ENCODE results near the gene ZNF132.
A peak's percentile ranks its signal among the peaks of the same experiment; 100 is the strongest.
"Not testable (repeated sequence)": the region's sequence is repeated elsewhere in the genome, so short reads cannot be mapped to it uniquely, and the experiment has no call there.

ZNF132 gene

DNA sequence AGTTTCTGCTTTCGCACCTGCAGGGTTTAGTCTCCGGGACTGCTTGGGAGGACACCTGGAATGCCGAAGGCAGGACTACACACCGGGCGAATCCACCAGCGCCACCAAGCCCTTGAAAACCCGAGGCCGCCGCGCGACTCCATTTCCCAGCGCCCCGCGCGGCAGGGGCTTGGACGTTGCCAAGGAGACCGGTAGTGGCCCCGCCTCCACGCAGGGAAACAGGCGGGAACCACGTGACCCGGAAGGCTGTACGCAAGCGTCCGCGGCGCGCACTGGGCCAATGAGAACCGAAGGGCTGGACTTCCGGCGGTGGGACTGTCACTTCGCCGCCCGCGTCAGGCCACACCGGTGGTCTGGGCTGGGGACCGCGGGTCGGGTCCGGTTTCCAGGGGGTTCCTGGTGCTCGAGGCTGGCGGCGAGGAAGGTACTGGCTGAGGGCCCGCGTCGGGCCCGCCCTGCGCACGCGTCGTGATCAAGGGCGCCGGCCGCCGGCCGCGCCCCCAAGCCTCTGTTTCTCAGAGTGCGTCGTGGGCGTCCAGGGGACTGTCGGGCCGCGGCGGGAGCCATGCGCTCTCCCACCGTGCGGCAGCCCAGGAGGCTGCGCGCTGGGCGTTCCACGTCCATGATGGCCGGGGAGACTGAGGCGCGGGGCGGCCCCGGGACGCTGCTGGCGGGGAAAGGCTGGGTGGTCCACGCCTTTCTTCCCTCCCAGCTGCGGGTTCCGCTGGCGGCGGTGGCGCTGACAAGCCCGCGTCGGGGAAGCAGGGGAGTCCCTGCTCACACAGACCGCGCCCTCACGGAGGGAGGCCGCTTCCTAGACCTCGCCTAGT lies 27.0 kb upstream of the ZNF132 start, which contains the start of gene ZNF324:
Gene ZNF324 (plus strand): TSS at position 321 of the 830 bp plus-strand sequence. CDS start 2,106 bp downstream, outside the sequence.
- peak; percentile 97 for DNase-seq

GRCh38 chr19:58466089-58466759 lies 26.3 kb upstream of the ZNF132 start:
- DNase-seq: no peak

DNA sequence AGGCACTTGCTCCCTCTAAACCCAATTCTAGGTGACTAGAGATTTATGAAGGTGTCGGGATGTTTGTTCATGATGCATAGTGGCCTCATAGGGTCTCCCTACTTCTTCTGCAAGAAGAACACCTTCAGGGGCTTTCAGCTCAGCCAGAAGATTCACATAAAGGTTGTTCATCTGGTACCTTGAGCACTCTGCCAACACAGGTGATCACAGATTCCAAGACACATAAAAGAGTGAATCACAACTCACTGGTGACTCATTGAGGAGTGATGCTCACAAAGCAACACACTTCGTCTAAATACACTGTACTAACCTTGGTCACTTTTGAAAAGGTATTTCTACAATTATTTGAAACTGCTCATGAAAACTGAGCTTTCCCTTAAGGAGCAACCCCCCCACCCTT lies 20.1 kb upstream of the ZNF132 start:
- DNase-seq: no peak

GRCh38 chr19:58456111-58456510 lies 16.2 kb upstream of the ZNF132 start:
- DNase-seq: no peak

GRCh38 chr19:58455306-58455705 lies 15.4 kb upstream of the ZNF132 start:
- DNase-seq: no peak

GRCh38 chr19:58453743-58454142 lies 13.8 kb upstream of the ZNF132 start:
- no peak for DNase-seq

GRCh38 chr19:58451358-58452101 lies 11.6 kb upstream of the ZNF132 start, which contains the start of gene ZNF324B:
ZNF324B (plus strand) TSS chr19:58451622; CDS start chr19:58453702, 2,080 bp downstream.
- peak; percentile 97 for DNase-seq

DNA sequence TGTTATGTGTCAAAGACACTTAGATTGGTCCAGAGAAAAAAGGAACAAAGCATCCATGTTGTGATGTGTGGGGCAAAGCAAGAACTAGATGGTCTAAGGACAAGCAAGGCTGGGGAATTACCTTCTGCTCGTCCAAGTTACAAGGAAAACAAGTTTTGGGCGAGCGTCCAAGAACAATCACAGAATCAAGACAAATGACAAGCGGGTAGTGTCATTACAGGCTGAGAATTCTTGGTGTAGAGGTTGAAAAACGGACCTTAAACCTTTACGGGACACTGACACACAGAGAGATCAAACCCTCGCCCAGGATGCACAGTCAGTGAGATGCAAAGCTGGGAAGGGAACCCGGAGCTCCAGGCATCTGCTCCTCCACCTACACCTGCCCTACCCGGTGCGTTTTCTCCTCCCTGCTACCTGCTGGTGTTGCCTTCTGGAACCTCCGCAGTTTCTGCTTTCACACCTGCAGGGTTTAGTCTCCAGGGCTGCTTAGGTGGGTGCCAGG lies 11.0 kb upstream of the ZNF132 start:
- no peak for DNase-seq

- DNase-seq: not testable (repeated sequence)
These were observed 10.0 kb upstream of the ZNF132 start for GRCh38 chr19:58449980-58450379.

GRCh38 chr19:58448860-58449259 lies 8.9 kb upstream of the ZNF132 start:
- not testable (repeated sequence) for DNase-seq

- DNase-seq: not testable (repeated sequence)
These were observed 3.0 kb upstream of the ZNF132 start for GRCh38 chr19:58442986-58443385.

DNA sequence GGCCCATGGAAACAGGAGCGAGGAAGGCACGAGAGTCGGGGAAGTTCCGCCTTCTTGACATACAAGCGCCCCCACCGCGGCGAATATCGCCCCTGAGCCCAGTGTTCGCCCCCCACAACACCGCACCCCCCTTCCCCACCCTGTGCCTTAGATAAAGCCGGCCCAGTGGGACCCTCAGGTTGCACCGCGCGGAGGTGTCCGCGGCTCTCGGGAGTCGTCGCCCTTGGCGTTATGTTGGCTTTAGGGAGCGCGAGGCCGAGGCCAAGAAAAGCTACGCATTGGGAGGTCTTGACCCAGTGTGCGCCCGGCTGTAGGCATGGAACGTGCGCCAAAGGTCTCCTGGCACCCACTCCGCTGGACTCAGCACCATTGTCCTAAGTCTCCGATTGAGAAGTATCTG lies 603 bp upstream of the ZNF132 start:
- no peak for DNase-seq

- no peak for DNase-seq
These were observed 5.7 kb downstream of the ZNF132 start for GRCh38 chr19:58434217-58434616.

DNA sequence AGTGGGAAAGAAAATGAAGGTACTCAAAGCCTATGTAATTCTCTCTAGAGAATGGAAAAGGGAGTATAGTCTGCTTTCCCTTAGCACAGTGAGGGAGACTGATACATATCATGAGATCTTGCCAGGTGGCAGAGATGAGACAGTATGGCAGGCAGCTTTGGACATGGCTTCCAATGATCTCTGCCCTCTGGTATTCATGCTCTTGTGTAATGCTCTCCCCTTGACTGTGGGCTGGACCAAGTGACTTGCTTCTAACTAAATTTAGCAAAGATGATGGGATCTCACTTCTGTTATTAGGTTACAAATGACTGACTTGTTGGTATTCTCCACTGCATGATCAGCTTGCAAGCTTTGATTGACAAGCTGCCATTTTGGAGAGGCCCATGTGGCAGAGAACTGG lies 10.2 kb downstream of the ZNF132 start:
- no peak for DNase-seq

DNA sequence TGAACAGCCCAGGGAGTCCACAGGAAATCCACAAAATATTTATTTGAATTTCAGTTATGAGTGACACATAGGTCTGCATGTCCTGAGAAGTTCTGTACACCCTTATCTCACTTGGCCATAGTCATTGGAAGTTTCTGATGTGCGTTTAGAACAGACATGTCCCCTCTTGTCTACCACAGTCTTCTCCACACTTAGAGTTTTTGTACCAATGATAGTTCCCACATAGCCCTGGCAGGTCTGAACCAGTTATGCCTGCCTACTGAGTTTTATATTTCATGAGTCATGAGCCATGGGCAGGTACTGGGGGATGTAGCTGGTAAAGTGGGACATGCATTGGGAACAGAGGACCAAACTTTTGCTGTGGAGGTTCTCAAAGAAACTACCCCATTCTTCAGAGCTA lies 11.3 kb downstream of the ZNF132 start:
- DNase-seq: no peak

- no peak for DNase-seq
These were observed 22.9 kb downstream of the ZNF132 start for GRCh38 chr19:58417071-58417470.

GRCh38 chr19:58416604-58417003 lies 23.3 kb downstream of the ZNF132 start:
- no peak for DNase-seq

DNA sequence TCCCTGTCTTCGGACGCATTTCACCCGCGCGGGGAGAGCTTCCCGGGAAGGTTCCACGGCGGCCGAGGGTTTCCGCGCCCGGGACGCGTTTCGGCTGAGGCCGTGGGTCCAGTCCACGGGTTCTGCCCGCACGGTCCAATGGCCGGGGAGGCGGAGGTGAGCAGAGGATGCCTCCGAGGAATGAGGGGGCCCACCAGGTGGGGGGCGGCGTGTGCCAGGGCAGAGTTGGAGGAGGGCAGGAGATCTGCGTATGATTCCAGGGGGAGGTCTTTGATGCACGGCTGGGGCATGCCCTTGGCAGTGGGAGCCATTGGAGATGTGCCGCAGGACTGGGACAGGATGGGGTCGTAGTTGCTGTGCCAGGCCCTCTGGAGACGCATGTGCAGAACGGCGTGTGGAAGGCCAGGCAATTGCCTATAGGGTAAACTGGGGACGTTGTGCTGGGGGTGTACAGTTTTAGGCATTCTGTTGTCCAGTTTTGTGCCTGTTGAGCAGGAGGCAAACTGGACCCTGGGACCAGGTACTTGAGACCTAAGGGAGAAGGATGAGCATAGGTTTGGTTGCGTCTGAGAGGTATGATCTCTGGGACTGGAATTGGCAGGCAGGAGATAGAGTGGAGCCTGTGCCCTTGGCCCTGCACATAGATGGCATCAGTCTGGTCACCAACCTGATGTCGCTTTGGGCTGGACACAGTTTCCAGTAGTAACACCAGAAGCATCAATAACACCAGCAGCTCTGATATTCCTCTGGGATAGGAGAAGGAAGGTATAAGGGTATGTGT lies 30.8 kb downstream of the ZNF132 start:
- no peak for DNase-seq

- peak; percentile 97 for DNase-seq
These were observed 31.6 kb downstream of the ZNF132 start, which contains the start of gene ZNF584 for GRCh38 chr19:58408152-58409009. ZNF584 (plus strand) TSS chr19:58408649; CDS start chr19:58409148, 499 bp downstream.

- DNase-seq: no peak
These were observed 32.2 kb downstream of the ZNF132 start for GRCh38 chr19:58407658-58408151.
